DND-41 (cell line): Measurements from ENCODE around the gene RPS6KB2.
A peak's percentile ranks its signal among the peaks of the same experiment; 100 is the strongest.
"Not testable (repeated sequence)": the region's sequence is repeated elsewhere in the genome, so short reads cannot be mapped to it uniquely, and the experiment has no call there.

ENCODE experiments used
- ATAC-seq: fragments of 200-7000 bp; cut with Tn5 transposase; 3 replicates; pipeline ENCODE4 v1.9.1; 2021; ENCODE audit warnings: low read depth; ENCODE audit not compliant: insufficient read depth
- DNase-seq: peaks from one replicate; pipeline ENCODE4 v3.0.0-alpha.2; 2020
- H2AFZ ChIP-seq: 2 replicates; pipeline ENCODE4 v1.6.0; 2012; ENCODE audit warnings: low read depth, low read length
- H3K27ac ChIP-seq: 2 replicates; pipeline ENCODE4 v1.5.1; 2012; ENCODE audit warnings: low read length, inconsistent platforms
- H3K27me3 ChIP-seq: fragments of 200-600 bp; sonication (generic); 2 replicates; pipeline ENCODE4 v1.6.0; 2012; ENCODE audit warnings: low read length, mild to moderate bottlenecking, inconsistent platforms; ENCODE audit not compliant: insufficient read depth, poor library complexity
- H3K36me3 ChIP-seq: 2 replicates; pipeline ENCODE4 v1.5.1; 2012; ENCODE audit warnings: low read length, inconsistent platforms; ENCODE audit not compliant: insufficient read depth
- H3K4me1 ChIP-seq: 2 replicates; pipeline ENCODE4 v1.5.1; 2012; ENCODE audit warnings: mild to moderate bottlenecking, low read length; ENCODE audit not compliant: insufficient read depth
- H3K4me2 ChIP-seq: 2 replicates; pipeline ENCODE4 v1.6.0; 2012; ENCODE audit warnings: mild to moderate bottlenecking, moderate library complexity, low read length, inconsistent platforms; ENCODE audit not compliant: insufficient read depth
- H3K4me3 ChIP-seq, 2 experiments: fragments of 200-600 bp in 1 of 2; shearing (Covaris generic) in 1 of 2; 2 replicates each; pipeline ENCODE4 v1.5.1; 2012 to 2016; ENCODE audit warnings: inconsistent platforms in 2 of 2, low read length in 2 of 2, mild to moderate bottlenecking in 2 of 2, low read depth in 1 of 2, moderate library complexity in 1 of 2
- H3K79me2 ChIP-seq: 2 replicates; pipeline ENCODE4 v1.6.0; 2012; ENCODE audit warnings: low read length, inconsistent platforms; ENCODE audit not compliant: insufficient read depth
- H3K9ac ChIP-seq: 2 replicates; pipeline ENCODE4 v1.6.0; 2012; ENCODE audit warnings: low read depth, mild to moderate bottlenecking, inconsistent platforms, low read length, moderate library complexity
- H3K9me3 ChIP-seq: 2 replicates; pipeline ENCODE4 v1.5.1; 2012; ENCODE audit warnings: low read length, moderate library complexity, mild to moderate bottlenecking, inconsistent platforms; ENCODE audit not compliant: insufficient read depth, severe bottlenecking
- H4K20me1 ChIP-seq: 2 replicates; pipeline ENCODE4 v1.6.0; 2012; ENCODE audit warnings: low read length; ENCODE audit not compliant: insufficient read depth
- CTCF ChIP-seq: IDR thresholded peaks from 2 replicates; pipeline ENCODE4 v1.5.1; 2012; ENCODE audit warnings: borderline replicate concordance, low read length, moderate library complexity, mild to moderate bottlenecking; ENCODE audit not compliant: poor library complexity, severe bottlenecking; ENCODE audit errors: extremely low read depth
- EZH2 ChIP-seq: IDR thresholded peaks from 3 replicates; pipeline ENCODE4 v1.6.1; 2012; ENCODE audit warnings: borderline replicate concordance, low read depth, mild to moderate bottlenecking, moderate library complexity, low read length, inconsistent platforms; ENCODE audit not compliant: severe bottlenecking

The RPS6KB2 gene

GRCh38 chr11:67463186-67463585, 34.9 kb downstream of the RPS6KB2 start:
- H3K4me2 ChIP-seq, result no peak overlapping the region
- no peak overlapping the region for H2AFZ ChIP-seq
- no peaks in the 10 kb centered on the region for H4K20me1 ChIP-seq
- H3K4me1 ChIP-seq, result peaks cover 42% of the 10 kb centered on the region
- no peak for TF ChIP-seq EZH2
- H3K79me2 ChIP-seq, result peaks cover 30% of the 10 kb centered on the region
- H3K9me3 ChIP-seq, result no peaks in the 10 kb centered on the region
- peaks cover 12% of the 10 kb centered on the region; the same call in 1 of the 2 replicates for H3K36me3 ChIP-seq
- no peak for DNase-seq
- ATAC-seq, result no peak
- H3K9ac ChIP-seq, result no peak overlapping the region
- no peak overlapping the region for H3K4me3 ChIP-seq
- no peak overlapping the region for H3K27ac ChIP-seq
- no peaks in the 10 kb centered on the region for H3K27me3 ChIP-seq

- Histone ChIP-seq H3K36me3 (peaks cover 12% of the 10 kb centered on the region; the same call in 1 of the 2 replicates), H3K9me3 (no peaks in the 10 kb centered on the region), H3K79me2 (peaks cover 37% of the 10 kb centered on the region), H4K20me1 (no peaks in the 10 kb centered on the region), H3K9ac (peak overlapping the region; percentile 92), H3K27me3 (no peaks in the 10 kb centered on the region), H3K4me3 (peak overlapping the region; percentile 73 to 89; a peak in 3 of 4 replicates), H3K4me1 (peaks cover 46% of the 10 kb centered on the region), H3K27ac (peak overlapping the region; percentile 97), H3K4me2 (peak overlapping the region; percentile 75), H2AFZ (peak overlapping the region; percentile 80)
- no peak for DNase-seq
- TF ChIP-seq EZH2, result no peak
- TF ChIP-seq CTCF, result no peak
- ATAC-seq, result no peak
Measured at GRCh38 chr11:67463680-67464410, 35.6 kb downstream of the RPS6KB2 start.

GRCh38 chr11:67464411-67465188, 36.3 kb downstream of the RPS6KB2 start:
- ATAC-seq (peak; percentile 77), DNase-seq (peak; percentile 94)
- Histone ChIP-seq H3K4me2 (peak overlapping the region; percentile 75), H3K27ac (peak overlapping the region; percentile 97), H3K9ac (peak overlapping the region; percentile 92), H3K27me3 (no peaks in the 10 kb centered on the region), H2AFZ (peak overlapping the region; percentile 88), H3K36me3 (peaks cover 12% of the 10 kb centered on the region; the same call in 1 of the 2 replicates), H3K9me3 (no peaks in the 10 kb centered on the region), H3K4me1 (peaks cover 49% of the 10 kb centered on the region), H3K4me3 (peak overlapping the region; percentile 73 to 89), H3K79me2 (peaks cover 38% of the 10 kb centered on the region), H4K20me1 (no peaks in the 10 kb centered on the region)
- no peak for TF ChIP-seq EZH2
- no peak for TF ChIP-seq CTCF

GRCh38 chr11:67465189-67465510, 36.9 kb downstream of the RPS6KB2 start:
- DNase-seq, result no peak
- H3K36me3 ChIP-seq, result peaks cover 12% of the 10 kb centered on the region; the same call in 1 of the 2 replicates
- peaks cover 54% of the 10 kb centered on the region for H3K4me1 ChIP-seq
- peak overlapping the region; percentile 73 to 89 for H3K4me3 ChIP-seq
- H4K20me1 ChIP-seq, result no peaks in the 10 kb centered on the region
- TF ChIP-seq CTCF, result no peak
- no peak for TF ChIP-seq EZH2
- peak overlapping the region; percentile 88 for H2AFZ ChIP-seq
- no peak for ATAC-seq
- H3K4me2 ChIP-seq, result peak overlapping the region; percentile 75
- peak overlapping the region; percentile 92 for H3K9ac ChIP-seq
- peaks cover 38% of the 10 kb centered on the region for H3K79me2 ChIP-seq
- peak overlapping the region; percentile 97 for H3K27ac ChIP-seq
- no peaks in the 10 kb centered on the region for H3K9me3 ChIP-seq
- H3K27me3 ChIP-seq, result no peaks in the 10 kb centered on the region

GRCh38 chr11:67465530-67465929, 37.2 kb downstream of the RPS6KB2 start:
- not testable (repeated sequence) for H3K27me3 ChIP-seq, ATAC-seq, H3K9me3 ChIP-seq, DNase-seq, H4K20me1 ChIP-seq, H2AFZ ChIP-seq
- peak overlapping the region; percentile 75 for H3K4me2 ChIP-seq
- peak overlapping the region; percentile 92 for H3K9ac ChIP-seq
- peaks cover 12% of the 10 kb centered on the region; the same call in 1 of the 2 replicates for H3K36me3 ChIP-seq
- H3K27ac ChIP-seq, result peak overlapping the region; percentile 97
- H3K4me3 ChIP-seq, result peak overlapping the region; percentile 73 to 89; a peak in 3 of 4 replicates
- H3K79me2 ChIP-seq, result peaks cover 38% of the 10 kb centered on the region
- peaks cover 54% of the 10 kb centered on the region for H3K4me1 ChIP-seq
